Measurements from ENCODE around the gene HOXA7.

The HOXA7 gene

DNA sequence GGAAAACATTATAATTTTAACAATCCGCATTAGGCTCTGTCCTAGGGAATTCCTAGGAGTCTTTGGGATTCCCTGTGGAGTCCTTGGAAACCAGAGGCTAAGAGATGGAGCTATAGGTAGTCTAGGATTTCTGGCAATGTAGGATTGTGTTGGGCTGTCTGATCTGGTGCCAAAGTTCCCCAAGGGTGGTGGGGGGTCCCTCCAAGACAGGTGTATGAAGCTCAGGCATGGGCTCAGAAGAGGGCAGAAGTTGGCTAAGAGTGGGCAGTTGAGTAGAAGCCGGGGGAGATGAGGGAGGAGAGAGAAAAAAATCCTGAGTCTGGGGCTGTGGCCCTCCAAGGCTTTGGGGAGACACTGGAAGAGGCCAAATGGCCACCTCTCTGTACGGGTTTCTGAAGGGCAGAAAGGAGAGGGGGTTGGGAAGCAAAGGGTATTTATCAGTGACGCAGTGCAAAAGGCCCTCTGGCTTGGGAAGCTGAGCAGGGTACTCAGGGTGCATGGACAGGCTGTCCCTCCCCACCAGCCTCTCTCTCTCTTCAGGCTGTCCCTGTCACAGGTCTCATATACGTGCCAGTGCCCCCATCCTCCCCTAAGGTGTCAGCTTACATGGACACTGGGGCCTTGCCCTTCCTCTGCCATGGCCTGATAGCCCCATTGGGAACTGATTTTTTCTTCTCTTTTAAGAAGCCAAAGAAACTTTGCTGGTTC lies 9.8 kb downstream of the HOXA7 start:
- no peak for DNase-seq

DNA sequence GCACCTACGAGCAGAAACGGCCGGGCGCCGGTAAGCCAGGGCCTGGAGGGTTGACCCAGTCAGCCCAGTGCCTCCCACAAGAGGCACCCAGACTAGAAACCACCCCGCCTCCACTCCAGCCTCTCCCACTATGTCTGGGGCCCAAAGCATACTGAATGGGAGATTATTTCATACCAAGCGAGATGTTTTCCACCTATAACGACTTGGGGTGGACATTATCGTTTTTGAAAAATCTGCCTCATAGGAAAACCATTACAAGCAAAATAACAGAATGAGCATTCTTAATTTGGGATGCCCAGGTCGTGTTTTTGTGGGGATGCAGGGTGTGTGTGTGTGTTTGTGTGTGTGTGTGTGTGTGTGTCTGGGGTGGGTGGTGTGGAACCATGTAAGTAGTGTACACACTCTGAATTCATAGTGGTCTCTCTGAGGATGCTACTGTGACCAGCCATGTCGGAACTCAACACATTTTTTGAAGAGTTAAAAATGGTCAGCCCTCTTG lies 10.5 kb downstream of the HOXA7 start:
- no peak for DNase-seq

DNA sequence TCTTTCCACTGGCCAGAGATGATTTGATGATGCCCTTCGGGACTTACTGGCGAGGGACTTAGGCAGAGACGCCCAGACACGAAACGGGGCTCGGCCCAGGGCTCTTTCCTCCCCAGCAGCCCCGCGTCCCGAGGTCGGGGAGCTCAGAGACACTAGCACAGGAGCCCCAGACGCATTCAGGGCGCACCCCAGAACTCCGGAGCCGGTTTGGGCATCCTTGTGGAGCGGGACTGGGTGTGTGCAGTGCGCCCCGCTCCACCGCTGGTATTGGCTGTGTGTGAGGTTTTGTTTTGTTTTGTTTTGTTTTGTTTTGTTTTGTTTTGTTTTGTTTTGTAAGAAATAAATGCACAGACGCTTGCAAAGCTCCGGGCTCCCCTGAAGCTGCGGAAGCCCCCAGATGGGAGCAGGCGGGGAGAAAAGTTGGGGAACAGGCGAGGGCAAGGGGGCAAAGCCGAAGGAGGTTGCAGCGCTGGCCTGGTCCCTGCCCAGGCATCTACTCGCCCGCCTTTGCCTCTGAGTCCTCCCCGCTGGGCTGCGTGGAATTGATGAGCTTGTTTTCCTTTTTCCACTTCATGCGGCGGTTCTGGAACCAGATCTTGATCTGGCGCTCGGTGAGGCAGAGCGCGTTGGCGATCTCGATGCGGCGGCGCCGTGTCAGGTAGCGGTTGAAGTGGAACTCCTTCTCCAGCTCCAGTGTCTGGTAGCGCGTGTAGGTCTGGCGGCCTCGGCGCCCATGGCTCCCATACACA lies 11.1 kb downstream of the HOXA7 start:
- no peak for DNase-seq

DNA sequence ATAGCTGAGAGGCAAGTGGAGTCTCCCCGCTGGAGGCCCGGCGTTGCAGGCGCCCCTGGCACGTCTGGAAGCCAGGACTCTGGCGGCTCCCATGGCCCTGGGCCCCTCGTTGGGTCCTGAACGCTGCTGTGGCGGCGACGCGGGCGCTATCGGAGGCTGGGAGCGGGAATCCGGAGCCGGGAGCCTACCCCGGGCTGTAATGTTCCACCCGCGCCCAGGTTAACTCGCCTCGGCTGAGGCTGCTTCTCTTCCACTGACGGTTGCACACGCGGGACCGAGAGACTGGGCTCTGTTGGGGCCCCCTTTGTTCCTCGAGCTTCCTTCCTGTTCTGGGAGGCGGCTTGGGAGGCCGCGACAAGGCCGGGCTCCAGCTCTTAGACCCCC lies 11.7 kb downstream of the HOXA7 start:
- no peak for DNase-seq

DNA sequence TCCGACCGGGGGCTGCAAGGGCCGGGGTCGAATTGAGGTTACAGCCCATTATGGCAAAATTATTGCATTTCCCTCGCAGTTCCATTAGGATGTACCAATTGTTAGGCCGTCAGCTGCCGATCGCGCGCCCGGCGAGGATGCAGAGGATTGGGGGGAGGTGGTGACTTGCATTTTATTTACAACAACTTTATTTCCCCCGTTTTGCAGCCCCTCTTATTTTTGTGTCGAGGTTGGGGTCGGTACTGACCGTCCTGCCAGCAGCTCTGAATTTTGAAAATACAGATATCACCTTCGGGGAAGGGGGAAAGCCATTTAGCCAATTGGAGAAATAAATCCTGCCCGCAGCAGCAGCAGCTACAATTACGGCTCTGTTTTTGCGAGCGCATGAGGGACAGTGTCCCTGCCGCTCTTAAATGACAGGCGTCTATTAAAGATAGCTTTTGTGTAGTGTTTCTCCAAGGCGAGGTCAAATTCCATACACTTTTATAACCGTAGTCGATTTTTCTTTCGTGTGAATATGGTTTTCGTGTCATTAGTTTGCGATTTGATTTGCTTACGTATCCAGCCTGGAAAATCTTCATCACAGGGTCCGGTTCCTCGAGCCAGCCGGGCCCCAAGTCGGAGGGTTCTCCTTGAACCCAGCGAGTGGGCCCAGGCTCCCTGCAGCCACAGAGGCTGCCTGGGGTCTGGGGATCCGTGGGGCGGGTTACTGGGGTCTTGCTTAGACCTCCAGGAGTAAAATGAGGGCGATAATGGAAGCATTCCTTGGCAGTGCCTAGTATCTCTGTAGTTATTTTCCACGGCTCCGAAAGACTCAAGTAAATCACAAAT lies 12.3 kb downstream of the HOXA7 start:
- DNase-seq = no peak

DNA sequence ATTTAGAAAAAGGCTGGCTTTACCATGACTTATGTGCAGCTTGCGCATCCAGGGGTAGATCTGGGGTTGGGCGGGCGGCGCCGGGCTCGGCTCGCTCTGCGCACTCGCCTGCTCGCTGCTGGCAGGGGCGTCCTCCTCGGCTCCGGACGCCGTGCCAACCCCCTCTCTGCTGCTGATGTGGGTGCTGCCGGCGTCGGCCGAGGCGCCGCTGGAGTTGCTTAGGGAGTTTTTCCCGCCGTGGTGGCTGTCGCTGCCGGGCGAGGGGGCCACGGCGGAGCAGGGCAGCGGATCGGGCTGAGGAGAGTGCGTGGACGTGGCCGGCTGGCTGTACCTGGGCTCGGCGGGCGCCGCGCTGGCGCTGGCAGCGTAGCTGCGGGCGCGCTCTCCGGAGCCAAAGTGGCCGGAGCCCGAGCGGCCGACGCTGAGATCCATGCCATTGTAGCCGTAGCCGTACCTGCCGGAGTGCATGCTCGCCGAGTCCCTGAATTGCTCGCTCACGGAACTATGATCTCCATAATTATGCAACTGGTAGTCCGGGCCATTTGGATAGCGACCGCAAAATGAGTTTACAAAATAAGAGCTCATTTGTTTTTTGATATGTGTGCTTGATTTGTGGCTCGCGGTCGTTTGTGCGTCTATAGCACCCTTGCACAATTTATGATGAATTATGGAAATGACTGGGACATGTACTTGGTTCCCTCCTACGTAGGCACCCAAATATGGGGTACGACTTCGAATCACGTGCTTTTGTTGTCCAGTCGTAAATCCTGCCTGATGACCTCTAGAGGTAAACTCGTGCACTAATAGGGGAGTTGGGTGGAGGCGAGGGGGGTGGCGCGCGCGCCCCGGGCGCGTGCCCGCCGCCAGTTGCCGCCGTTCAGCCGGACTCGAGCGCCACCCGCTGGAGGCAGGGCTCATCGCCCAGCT lies 13.2 kb downstream of the HOXA7 start, which contains the start of gene HOXA5:
Gene HOXA5 (minus strand): TSS at position 659 of the 927 bp plus-strand sequence. CDS start 74 bp downstream, at position 585.
- no peak for DNase-seq

DNA sequence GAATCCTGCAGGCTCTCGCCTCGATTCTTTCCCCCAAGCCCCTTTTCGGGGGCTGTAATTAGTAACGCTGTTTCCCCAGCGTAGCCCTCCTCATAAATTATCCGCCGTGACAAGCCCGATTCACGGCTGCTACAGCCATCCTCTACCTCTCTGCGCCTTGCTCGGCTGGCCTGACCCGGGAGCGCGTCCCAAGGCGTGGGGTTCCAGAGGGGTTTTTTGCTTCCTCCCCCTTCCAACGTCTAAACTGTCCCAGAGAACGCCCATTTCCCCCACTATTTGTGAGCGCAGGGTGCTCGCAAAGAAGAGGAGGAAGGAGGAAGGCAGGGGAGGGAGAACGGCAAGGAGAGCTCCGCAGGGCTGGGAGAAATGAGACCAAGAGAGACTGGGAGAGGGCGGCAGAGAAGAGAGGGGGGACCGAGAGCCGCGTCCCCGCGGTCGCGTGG lies 13.9 kb downstream of the HOXA7 start:
- DNase-seq = no peak

DNA sequence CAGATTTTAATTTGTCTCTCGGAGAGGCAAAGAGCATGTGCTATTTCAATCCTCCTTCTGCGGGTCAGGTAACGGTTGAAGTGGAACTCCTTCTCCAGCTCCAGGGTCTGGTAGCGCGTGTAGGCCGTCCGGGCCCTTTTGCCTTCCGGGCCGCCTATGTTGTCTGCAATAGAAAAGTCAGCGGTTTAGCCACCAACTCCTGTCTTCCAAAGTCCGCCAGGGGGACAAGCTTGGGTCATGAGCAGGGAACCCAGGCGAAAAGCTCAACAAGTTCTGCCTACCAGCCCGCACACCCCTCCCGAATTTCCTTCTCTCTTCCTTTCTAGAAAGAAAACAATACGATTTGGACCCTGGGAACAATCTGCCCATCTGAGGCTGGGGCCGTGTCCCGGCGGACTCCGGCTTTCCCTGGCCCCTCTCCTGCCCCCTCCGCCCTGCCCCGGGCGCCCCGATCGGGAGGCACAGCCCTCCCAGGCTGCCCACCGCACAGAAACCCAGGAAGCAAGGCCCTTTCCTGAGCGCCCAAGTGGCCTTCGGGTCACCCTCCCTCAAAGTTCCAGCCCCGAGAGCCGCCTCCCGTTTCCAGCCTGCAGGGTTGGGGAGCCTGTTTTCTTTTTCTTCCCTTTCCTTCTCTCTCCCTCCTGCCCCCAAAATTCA lies 14.4 kb downstream of the HOXA7 start:
- DNase-seq = no peak

DNA sequence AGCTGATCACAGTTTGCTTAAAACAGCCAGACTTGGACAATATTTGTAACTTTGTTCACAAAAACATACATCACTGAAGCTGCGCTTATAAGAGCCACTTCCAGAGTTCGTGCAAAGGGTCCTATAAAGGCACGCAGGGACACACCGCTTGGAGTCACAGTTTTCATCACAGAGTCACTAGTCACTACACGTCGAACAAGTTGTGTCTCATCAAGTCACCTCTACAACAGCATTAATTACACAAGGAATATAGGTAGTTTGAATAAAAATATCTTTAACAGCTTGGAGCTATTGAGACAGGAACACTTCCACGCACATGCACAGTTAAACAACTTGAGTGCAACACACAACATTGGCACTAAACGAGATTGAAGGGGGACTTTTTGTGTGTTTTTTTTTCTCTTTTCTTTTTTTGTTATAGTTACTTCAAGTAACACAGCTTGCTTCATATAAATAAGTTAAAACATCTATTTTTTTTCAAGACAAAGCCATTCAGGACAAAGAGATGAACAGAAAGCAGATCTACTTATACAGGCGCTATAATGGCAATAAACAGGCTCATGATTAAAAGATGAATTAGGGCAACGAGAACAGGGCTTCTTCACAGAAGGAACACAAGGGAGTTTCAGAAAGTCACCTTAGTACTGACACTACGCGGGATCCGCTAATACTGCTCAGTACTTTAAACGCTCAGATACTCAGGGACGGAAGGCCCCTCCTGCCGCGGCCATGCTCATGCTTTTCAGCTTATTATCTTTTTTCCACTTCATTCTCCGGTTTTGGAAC lies 15.1 kb downstream of the HOXA7 start:
- DNase-seq = no peak

DNA sequence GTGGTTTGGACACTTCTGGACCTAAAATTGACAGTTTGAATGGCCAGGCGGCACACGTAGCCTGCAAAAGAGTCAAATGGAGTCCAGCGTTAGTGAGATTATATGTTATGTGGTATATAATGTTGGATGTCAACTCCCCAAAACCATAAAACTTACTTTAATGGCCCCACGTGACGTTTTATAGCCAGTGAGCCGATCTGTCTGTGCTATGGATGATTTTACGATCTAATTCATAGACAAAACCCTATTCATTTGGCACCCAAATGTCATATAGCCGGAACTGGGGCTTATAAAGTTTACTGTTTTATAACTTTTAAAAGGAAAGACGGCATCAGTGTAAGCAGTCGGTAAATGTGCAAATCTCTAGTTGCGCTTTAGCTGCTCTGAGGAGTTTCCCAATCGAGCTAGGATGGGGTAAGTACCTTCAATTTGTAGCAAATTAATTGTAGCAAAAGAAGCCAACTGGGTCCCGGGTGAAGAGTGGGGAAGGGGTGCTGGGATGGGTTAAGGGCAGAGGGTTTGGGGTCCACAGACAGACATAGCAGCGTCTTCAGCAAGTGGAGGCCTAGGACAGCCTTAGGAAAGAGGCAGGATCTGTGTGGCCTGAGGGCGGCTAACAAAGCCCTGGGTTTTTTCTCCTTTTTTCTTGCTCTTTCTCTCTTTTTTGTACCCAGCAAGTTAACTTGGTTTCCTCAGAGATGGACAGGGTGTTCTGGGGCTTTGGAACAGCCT lies 16.2 kb downstream of the HOXA7 start:
- no peak for DNase-seq

DNA sequence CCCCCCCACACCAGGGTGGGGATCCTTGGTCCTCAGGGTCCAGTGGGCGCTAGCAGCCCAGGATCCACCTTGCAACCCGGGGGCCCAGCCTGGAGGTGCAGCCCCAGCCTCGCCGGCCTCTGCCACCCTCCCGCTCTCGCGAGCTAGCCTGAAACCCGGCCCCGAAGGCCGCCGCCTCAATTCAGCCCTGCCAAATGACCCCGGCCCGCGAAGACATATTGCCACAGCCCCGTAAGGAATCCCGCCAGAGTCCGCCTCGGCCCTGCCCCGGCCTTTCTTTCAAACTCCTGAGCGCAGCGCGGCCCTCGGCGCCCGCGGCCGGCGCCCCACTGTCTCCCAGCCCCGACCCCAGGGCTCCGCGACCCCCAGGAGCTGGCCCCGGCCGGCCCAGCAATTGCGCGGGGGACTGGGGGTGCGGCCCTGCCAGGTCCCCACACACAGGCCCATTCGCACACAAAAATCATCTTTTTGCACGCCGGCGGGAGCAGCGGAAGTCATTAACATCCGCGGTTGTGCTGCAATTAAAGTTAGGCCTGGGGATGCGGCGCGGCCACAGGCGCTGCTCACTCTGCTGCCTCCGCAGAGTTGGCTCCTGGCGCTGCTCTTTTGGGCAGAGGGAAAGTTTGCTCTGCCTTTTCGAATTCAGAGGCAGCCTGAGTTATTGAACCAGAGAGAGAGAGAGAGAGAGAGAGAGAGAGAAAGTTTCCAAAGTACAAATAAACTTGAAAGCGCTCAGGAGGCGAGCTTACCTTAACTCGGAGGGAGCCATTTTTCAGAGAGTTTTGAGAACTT lies 16.9 kb downstream of the HOXA7 start:
- DNase-seq = no peak

DNA sequence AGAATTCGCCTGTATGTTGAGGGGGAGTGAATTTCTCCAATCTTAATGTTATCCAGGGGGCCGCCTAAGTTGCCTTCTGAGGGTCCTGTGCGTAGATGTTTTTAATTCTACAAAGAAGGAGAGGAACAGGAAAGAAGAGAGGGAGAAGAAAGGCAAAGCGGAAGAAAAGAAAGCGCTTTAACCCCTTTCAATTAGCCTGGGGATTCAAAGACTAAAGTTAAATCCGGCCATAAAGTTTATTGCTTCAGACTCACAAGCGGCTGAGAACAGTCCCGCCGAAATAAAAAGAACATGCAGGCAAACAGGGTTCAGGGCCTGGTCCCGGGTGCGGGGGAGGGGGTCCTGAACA lies 17.5 kb downstream of the HOXA7 start:
- DNase-seq = no peak

DNA sequence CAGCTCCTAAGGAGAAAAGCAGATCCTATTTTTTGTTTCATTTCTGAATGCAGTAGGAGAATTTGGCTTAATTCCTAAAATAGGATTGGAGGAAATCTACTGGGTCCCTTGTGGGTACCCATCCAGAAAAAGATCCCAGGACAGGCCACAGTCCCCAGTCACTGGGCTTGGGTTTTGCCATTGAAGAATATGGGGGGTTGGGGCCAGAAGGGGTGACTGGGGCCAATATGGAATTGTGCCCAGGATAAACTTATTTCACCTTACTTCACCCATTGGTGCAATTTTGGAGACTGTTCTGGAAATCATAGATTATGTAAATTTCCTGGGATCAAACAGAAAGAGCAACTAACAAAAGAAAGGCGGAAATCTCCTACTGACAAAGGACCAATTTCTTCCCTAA lies 18.0 kb downstream of the HOXA7 start:
- no peak for DNase-seq

DNA sequence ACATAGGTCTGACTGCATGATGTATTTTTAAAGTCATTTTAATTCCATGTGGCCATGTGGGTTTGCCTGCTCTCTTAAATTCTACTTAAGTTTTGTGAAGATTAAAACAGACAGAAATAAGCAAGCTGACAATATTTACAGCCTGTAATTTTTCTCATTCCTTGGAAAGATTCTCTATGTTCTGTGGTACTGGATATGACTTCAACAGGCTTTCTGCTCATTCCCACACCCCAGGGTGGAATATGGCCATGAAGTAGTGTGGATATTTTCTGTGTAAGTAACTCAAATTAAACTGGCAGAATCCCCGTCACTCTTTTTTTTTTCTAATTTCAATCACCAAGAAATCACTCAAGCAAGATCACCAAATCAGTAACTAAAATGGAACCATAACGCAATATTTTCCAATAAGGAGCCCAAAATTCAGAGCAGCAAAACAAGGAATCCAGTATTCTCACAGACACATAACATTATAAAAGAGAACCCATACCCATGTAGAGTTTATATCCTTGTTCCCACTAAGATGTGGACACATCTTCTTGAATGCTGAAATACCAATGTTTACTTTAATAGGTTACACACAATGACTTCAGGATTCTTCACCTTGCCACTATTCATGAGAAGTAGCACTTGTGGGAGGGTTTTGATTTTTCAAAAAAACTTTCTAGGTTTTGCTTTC lies 18.7 kb downstream of the HOXA7 start:
- DNase-seq = no peak

DNA sequence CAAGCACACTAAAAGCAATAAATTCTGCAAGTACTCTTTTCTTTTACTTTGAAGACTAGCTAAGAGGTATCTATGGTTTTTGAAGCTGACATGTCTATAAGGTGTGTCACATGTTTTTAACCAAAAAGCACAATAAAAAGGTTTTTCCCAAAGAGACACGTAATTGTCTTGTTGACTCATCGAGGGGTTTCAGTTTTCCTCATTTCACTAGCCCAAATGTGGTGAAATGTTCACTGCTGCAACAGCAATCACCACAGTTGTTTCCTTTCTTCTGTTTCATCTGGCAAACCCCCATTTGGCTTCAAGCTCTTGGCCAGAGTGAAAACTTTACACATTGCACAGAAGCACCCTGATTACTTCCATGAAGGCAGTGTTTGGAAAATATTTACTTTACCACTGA lies 22.1 kb downstream of the HOXA7 start:
- peak; percentile 37 for DNase-seq

DNA sequence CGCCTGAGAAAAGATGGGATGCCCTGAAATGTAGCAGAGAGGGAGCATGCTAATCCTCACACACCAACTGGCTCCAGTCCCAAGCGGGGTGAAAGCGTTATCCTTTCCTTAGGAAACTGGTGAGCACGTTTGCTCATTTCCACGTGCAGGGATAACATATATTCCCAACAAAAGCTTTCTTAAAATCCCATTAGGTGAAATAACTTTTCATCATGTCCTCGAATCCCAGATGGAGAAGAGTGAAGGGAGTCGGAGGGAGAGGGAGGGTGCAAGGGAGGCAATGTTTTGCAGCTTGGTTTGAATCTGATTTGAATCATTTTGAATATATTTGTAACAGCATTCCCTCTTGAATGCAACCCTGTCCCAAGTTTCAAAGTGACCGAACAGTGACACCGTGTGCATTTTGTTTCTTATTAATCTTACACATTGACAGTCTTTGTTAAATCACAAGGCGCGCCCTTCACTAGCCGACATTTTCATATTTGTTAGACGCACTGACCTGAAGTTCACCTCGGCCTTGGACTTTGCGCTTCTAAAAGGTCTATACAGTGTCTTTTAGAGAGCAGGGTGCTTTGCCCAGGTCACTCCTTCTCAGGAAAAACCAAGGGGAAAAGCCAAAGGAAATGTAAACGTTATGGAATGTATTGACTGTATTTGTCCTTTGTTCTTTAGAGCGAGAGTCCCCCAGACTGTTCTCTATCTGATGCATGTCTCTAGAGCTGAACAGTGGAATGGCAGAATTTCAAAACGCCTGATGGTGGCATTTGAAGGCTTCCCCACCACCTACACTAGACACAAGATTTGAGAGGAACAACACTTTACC lies 22.9 kb downstream of the HOXA7 start:
- DNase-seq = peak; percentile 30

DNA sequence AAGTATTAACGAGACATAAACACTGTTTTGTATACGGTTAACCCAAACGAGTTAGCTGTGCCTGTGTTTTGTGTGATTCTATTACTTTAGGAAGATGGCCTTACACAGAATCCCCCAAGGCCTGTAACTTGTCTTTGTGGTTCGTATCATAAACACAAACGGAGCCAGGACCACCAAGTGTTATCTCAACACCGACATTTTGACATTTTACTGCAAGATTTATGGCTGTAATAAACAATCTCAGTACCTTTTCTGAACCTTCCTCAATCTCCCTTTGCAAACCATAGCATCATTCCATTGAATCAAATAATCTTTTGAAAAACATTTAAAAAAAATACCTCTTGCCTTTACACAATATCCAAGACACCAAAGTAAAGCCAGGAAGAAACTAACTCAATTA lies 23.5 kb downstream of the HOXA7 start:
- no peak for DNase-seq

DNA sequence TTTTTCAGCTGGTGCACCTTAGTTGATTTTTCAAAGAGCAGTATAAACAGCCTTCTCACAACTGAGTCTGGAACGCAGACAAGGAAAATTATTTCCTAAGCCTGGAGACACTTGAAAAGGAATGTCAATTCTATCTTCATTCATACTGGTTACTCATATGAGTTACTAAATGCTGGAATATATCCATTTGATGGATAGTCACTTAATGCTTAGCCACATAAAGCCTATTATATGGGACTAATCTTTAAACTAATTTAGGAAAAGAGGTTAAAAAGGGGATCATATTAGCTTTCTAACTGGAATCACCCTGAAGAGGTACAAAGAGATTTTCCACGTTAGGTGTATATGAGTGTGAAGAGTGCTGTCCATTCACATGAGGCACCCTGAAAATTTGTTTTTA lies 24.3 kb downstream of the HOXA7 start:
- DNase-seq = no peak

Data from NCI-H69 (cell line).